ENCODE results near the gene RNASE11.

RNASE11 gene

GRCh38 chr14:20564501-20564997, 23.3 kb downstream of the RNASE11 start:
- TF ChIP-seq, protein P1, sequence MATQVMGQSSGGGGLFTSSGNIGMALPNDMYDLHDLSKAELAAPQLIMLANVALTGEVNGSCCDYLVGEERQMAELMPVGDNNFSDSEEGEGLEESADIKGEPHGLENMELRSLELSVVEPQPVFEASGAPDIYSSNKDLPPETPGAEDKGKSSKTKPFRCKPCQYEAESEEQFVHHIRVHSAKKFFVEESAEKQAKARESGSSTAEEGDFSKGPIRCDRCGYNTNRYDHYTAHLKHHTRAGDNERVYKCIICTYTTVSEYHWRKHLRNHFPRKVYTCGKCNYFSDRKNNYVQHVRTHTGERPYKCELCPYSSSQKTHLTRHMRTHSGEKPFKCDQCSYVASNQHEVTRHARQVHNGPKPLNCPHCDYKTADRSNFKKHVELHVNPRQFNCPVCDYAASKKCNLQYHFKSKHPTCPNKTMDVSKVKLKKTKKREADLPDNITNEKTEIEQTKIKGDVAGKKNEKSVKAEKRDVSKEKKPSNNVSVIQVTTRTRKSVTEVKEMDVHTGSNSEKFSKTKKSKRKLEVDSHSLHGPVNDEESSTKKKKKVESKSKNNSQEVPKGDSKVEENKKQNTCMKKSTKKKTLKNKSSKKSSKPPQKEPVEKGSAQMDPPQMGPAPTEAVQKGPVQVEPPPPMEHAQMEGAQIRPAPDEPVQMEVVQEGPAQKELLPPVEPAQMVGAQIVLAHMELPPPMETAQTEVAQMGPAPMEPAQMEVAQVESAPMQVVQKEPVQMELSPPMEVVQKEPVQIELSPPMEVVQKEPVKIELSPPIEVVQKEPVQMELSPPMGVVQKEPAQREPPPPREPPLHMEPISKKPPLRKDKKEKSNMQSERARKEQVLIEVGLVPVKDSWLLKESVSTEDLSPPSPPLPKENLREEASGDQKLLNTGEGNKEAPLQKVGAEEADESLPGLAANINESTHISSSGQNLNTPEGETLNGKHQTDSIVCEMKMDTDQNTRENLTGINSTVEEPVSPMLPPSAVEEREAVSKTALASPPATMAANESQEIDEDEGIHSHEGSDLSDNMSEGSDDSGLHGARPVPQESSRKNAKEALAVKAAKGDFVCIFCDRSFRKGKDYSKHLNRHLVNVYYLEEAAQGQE (IDR thresholded peaks at IDR 0.05; ENCODE audit: insufficient replicate concordance, low read depth): no peak
- TF ChIP-seq SPI1 (IDR thresholded peaks at IDR 0.05; ENCODE audit: borderline replicate concordance, low read depth) (no peak), GABPA (IDR thresholded peaks at IDR 0.05; ENCODE audit: low read depth) (no peak), POLR2AphosphoS5 (IDR thresholded peaks at IDR 0.05; ENCODE audit: low read depth) (no peak)
- TF ChIP-seq, protein P2, sequence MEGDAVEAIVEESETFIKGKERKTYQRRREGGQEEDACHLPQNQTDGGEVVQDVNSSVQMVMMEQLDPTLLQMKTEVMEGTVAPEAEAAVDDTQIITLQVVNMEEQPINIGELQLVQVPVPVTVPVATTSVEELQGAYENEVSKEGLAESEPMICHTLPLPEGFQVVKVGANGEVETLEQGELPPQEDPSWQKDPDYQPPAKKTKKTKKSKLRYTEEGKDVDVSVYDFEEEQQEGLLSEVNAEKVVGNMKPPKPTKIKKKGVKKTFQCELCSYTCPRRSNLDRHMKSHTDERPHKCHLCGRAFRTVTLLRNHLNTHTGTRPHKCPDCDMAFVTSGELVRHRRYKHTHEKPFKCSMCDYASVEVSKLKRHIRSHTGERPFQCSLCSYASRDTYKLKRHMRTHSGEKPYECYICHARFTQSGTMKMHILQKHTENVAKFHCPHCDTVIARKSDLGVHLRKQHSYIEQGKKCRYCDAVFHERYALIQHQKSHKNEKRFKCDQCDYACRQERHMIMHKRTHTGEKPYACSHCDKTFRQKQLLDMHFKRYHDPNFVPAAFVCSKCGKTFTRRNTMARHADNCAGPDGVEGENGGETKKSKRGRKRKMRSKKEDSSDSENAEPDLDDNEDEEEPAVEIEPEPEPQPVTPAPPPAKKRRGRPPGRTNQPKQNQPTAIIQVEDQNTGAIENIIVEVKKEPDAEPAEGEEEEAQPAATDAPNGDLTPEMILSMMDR (IDR thresholded peaks at IDR 0.05; ENCODE audit: insufficient read depth, low read length): no peak

DNA sequence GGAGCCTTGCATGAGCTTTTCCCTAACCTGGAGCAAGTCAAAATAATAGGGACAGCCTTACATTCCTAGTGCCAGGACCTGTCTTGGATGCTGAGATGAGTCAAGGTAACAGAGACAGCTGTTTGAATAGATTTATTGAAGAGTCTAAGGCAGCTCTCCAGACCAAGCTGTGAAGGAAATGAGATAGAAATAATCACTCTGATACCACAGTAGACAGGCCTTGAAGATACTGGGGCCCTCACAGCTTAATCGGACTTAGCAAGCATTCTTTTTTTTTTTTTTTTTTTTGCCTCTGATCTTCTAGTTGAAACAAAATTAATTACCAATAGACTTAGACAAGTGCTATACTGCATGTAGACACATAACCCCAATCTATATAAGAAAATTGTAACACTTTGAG, 23.8 kb downstream of the RNASE11 start:
- Histone ChIP-seq H3K27me3 (ENCODE audit: insufficient read depth, poor library complexity, severe bottlenecking) (no peaks in the 10 kb centered on the region), H3K27ac (replicated peaks) (no peak overlapping the region), H3K4me3 (replicated peaks; ENCODE audit: insufficient read depth, low read length) (no peak overlapping the region)
- TF ChIP-seq, protein P1 (IDR thresholded peaks at IDR 0.05; ENCODE audit: insufficient replicate concordance, low read depth): no peak
- DNase-seq (ENCODE audit: low read depth in 1 of 2, low spot score in 1 of 2): no peak

More at GRCh38 chr14:20564501-20564997, 23.3 kb downstream of the RNASE11 start:
- Histone ChIP-seq H3K27ac (replicated peaks) (no peak overlapping the region), H3K27me3 (ENCODE audit: insufficient read depth, poor library complexity, severe bottlenecking) (no peaks in the 10 kb centered on the region), H3K4me3 (replicated peaks; ENCODE audit: insufficient read depth, low read length) (no peak overlapping the region)
- DNase-seq (ENCODE audit: low read depth in 1 of 2, low spot score in 1 of 2): no peak

GRCh38 chr14:20560961-20561360, 26.8 kb downstream of the RNASE11 start, which contains the start of gene RNASE9:
TSS of gene RNASE9 (minus strand) at chr14:20561047.
- H3K27ac ChIP-seq (replicated peaks): no peak within 1 kb of the TSS
- TF ChIP-seq, protein P2 (IDR thresholded peaks at IDR 0.05; ENCODE audit: insufficient read depth, low read length): no peak
- no peak for TF ChIP-seq SPI1 (IDR thresholded peaks at IDR 0.05; ENCODE audit: borderline replicate concordance, low read depth)
- TF ChIP-seq, protein P1 (IDR thresholded peaks at IDR 0.05; ENCODE audit: insufficient replicate concordance, low read depth): no peak
- TF ChIP-seq GABPA (IDR thresholded peaks at IDR 0.05; ENCODE audit: low read depth): no peak
- no peak for TF ChIP-seq POLR2AphosphoS5 (IDR thresholded peaks at IDR 0.05; ENCODE audit: low read depth)

More at GRCh38 chr14:20560961-20561360, 26.8 kb downstream of the RNASE11 start, which contains the start of gene RNASE9:
- Histone ChIP-seq H3K27me3 (ENCODE audit: insufficient read depth, poor library complexity, severe bottlenecking) (no peaks in the 10 kb centered on the region), H3K4me3 (replicated peaks; ENCODE audit: insufficient read depth, low read length) (no peak within 1 kb of the TSS)
- no peak for DNase-seq (ENCODE audit: low read depth in 1 of 2, low spot score in 1 of 2)

Data from HL-60 (cell line).